ENCODE data around the gene NCOR2. TPM values are rescaled to one million over a fixed set of nuclear protein-coding genes. Genes with fewer than 3 reads are reported as not detected.

The NCOR2 gene
- total RNA-seq, 2 donors from 2014 or later, result 185 to 207 TPM

DNA sequence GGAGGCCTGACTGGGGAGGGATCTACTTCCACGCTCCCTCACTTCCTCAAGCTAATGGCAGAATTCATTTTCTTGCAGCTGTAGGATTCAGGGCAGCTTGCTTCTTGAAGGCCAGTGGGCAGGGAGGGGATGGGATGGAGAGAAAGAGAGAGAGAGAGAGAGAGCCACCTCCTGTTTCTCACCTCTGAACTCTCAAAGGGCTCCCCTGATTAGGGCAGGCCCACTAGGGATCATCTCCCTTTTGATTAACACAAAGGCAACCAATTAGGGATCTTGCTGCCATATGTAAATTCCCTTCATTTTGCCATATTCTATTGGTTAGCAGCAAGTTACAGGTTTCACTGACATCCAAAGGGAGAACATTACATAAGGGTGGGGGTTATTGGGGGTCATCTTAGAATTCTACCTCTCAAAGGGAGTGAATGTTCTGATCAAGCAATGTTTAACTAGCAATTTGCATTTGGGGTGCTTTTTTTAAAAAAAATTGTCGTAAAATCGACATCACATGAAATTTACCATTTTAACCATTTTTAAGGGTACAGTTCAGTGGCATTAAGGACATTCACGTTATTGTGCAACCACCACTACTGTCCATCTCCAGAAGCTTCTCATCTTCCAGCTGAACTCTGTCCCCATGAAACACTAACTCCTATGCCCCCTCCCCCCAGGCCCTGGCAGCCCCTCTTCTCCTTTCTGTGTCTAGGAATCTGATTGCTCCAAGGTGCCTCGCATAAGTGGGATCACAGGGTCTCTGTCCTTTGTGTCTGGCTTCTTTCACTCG is 47.3 kb upstream of the NCOR2 start:
- Mint-ChIP-seq H3K4me3 (no peak overlapping the region), H3K27ac (no peak overlapping the region), H3K4me1 (no peaks in the 10 kb centered on the region), H3K9me3 (peaks cover 4% of the 10 kb centered on the region), H3K27me3 (ENCODE audit: insufficient read depth) (no peaks in the 10 kb centered on the region), H3K36me3 (ENCODE audit: low read depth) (no peaks in the 10 kb centered on the region)
- no peaks in the 10 kb centered on the region for H3K4me1 ChIP-seq (ENCODE audit: control insufficient read depth, insufficient read depth, low read length)
- no peaks in the 10 kb centered on the region for H3K27me3 ChIP-seq (ENCODE audit: control insufficient read depth, insufficient read depth, low read length, poor library complexity, severe bottlenecking)
- TF ChIP-seq, protein P1, sequence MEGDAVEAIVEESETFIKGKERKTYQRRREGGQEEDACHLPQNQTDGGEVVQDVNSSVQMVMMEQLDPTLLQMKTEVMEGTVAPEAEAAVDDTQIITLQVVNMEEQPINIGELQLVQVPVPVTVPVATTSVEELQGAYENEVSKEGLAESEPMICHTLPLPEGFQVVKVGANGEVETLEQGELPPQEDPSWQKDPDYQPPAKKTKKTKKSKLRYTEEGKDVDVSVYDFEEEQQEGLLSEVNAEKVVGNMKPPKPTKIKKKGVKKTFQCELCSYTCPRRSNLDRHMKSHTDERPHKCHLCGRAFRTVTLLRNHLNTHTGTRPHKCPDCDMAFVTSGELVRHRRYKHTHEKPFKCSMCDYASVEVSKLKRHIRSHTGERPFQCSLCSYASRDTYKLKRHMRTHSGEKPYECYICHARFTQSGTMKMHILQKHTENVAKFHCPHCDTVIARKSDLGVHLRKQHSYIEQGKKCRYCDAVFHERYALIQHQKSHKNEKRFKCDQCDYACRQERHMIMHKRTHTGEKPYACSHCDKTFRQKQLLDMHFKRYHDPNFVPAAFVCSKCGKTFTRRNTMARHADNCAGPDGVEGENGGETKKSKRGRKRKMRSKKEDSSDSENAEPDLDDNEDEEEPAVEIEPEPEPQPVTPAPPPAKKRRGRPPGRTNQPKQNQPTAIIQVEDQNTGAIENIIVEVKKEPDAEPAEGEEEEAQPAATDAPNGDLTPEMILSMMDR (conservative IDR thresholded peaks at IDR 0.05), result no peak
- 88 to 100% methylated on average over 5 to 6 of the region's 6 CpGs for WGBS, 2 experiments (ENCODE audit: insufficient coverage in 1 of 2, insufficient read length in 1 of 2)
- H3K9ac ChIP-seq (ENCODE audit: extremely low read depth, low read length, poor library complexity, severe bottlenecking), result no peak overlapping the region
- no peak overlapping the region for H3K27ac ChIP-seq (ENCODE audit: low read depth, low read length)
- H3K4me3 ChIP-seq (ENCODE audit: low read length), result no peak overlapping the region
- peaks cover 6% of the 10 kb centered on the region for H3K9me3 ChIP-seq (ENCODE audit: control insufficient read depth, low read length)
- no peaks in the 10 kb centered on the region for H3K36me3 ChIP-seq (ENCODE audit: control insufficient read depth, insufficient read depth, low read length)
- no peak for DNase-seq

DNA sequence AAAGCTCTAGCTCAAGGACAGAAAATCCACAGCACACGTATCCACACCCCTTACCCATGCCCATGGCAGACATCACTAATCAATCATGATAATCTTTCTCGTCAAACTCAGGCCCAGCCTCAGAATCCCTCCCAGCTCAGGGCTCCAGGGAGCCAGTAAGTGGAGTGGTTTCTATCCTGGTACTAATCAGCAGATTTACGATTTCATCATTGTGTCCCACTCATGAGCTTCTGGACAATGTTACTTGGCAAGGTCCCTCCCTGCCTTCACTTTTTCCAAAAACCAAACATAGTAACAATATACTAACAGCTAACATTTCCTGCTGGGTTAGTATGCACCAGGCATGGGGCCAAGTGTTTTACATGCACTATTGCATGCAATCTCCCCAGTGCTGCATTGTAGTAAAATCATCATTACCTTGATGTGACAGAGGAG is 45.8 kb upstream of the NCOR2 start:
- TF ChIP-seq, protein P1 (conservative IDR thresholded peaks at IDR 0.05), result no peak
- WGBS, 2 experiments (ENCODE audit: insufficient coverage in 1 of 2, insufficient read length in 1 of 2), result 92 to 100% methylated on average over 2 to 3 of the region's 3 CpGs
- Mint-ChIP-seq H3K4me1 (peaks cover 5% of the 10 kb centered on the region), H3K9me3 (peaks cover 4% of the 10 kb centered on the region), H3K27ac (no peak overlapping the region), H3K4me3 (no peak overlapping the region), H3K36me3 (ENCODE audit: low read depth) (no peaks in the 10 kb centered on the region), H3K27me3 (ENCODE audit: insufficient read depth) (peaks cover 2% of the 10 kb centered on the region)
- peaks cover 6% of the 10 kb centered on the region for H3K9me3 ChIP-seq (ENCODE audit: control insufficient read depth, low read length)
- no peaks in the 10 kb centered on the region for H3K27me3 ChIP-seq (ENCODE audit: control insufficient read depth, insufficient read depth, low read length, poor library complexity, severe bottlenecking)
- no peak for DNase-seq
- H3K9ac ChIP-seq (ENCODE audit: extremely low read depth, low read length, poor library complexity, severe bottlenecking), result no peak overlapping the region
- H3K4me3 ChIP-seq (ENCODE audit: low read length), result no peak overlapping the region
- no peak overlapping the region for H3K27ac ChIP-seq (ENCODE audit: low read depth, low read length)
- H3K4me1 ChIP-seq (ENCODE audit: control insufficient read depth, insufficient read depth, low read length), result no peaks in the 10 kb centered on the region
- H3K36me3 ChIP-seq (ENCODE audit: control insufficient read depth, insufficient read depth, low read length), result no peaks in the 10 kb centered on the region

DNA sequence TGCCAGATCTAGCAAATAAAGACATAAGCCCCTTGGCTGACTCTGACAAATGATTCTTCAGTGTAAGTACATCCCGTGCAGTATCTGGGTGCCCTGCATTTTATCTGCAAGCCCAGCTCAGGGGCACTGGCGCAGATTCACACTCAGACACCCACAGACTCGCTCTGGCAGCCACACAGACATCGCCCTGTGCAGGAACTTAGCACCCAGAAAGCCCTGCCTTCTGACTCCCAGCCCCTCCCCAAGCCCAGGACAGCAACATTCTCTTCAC is 44.9 kb upstream of the NCOR2 start:
- WGBS, 2 experiments (ENCODE audit: insufficient coverage in 1 of 2, insufficient read length in 1 of 2), result 85 to 98% methylated on average over 4 of the region's 4 CpGs

More for the DNA sequence above, 44.9 kb upstream of the NCOR2 start:
- H3K9me3 Mint-ChIP-seq, result peaks cover 4% of the 10 kb centered on the region
- Histone ChIP-seq H3K27me3 (ENCODE audit: control insufficient read depth, insufficient read depth, low read length, poor library complexity, severe bottlenecking) (no peaks in the 10 kb centered on the region), H3K27ac (ENCODE audit: low read depth, low read length) (no peak overlapping the region), H3K4me1 (ENCODE audit: control insufficient read depth, insufficient read depth, low read length) (no peaks in the 10 kb centered on the region), H3K9ac (ENCODE audit: extremely low read depth, low read length, poor library complexity, severe bottlenecking) (no peak overlapping the region), H3K9me3 (ENCODE audit: control insufficient read depth, low read length) (peaks cover 6% of the 10 kb centered on the region), H3K4me3 (ENCODE audit: low read length) (no peak overlapping the region), H3K36me3 (ENCODE audit: control insufficient read depth, insufficient read depth, low read length) (no peaks in the 10 kb centered on the region)
- no peaks in the 10 kb centered on the region for H3K36me3 Mint-ChIP-seq (ENCODE audit: low read depth)
- no peak for DNase-seq
- peaks cover 2% of the 10 kb centered on the region for H3K27me3 Mint-ChIP-seq (ENCODE audit: insufficient read depth)
- TF ChIP-seq, protein P1 (conservative IDR thresholded peaks at IDR 0.05), result no peak
- no peak overlapping the region for H3K27ac Mint-ChIP-seq
- peaks cover 5% of the 10 kb centered on the region for H3K4me1 Mint-ChIP-seq
- no peak overlapping the region for H3K4me3 Mint-ChIP-seq
